Spleen (tissue), 11 donors: ENCODE data around the gene SSR3. TPM values are rescaled to one million over a fixed set of nuclear protein-coding genes. Genes with fewer than 3 reads are reported as not detected.

Source experiments
- DNase-seq: peaks from one replicate; pipeline ENCODE4 v3.0.0-alpha.2; 2020
- H3K27ac ChIP-seq, 8 donors: fragments of 200-600 bp; sonication (generic) in 7 of 8; 1 replicate in 4 of 8; 2 replicates in 4 of 8; pipeline versions ENCODE4 v1.5.0 to v1.8.0; 2016 to 2021; ENCODE audit warnings: inconsistent platforms in 4 of 8, mild to moderate bottlenecking in 4 of 8, moderate library complexity in 1 of 8
- H3K27me3 ChIP-seq, 7 donors: fragments of 200-600 bp; sonication (generic) in 6 of 7; replicated peaks in 1 of 7; 1 replicate in 4 of 7; 2 replicates in 3 of 7; pipeline versions ENCODE4 v1.5.0 to v1.8.0; 2016 to 2021; ENCODE audit warnings: inconsistent platforms in 3 of 7, mild to moderate bottlenecking in 1 of 7
- H3K36me3 ChIP-seq, 6 donors: fragments of 200-600 bp; sonication (generic) in 5 of 6; 1 replicate in 4 of 6; 2 replicates in 2 of 6; pipeline versions ENCODE4 v1.5.0 to v1.8.0; 2016 to 2021; ENCODE audit warnings: inconsistent platforms in 2 of 6
- H3K4me1 ChIP-seq, 6 donors: fragments of 200-600 bp; sonication (generic) in 5 of 6; 1 replicate in 3 of 6; 2 replicates in 3 of 6; pipeline versions ENCODE4 v1.5.0 to v1.8.0; 2016 to 2021; ENCODE audit warnings: inconsistent platforms in 3 of 6
- H3K4me3 ChIP-seq, 8 donors: fragments of 200-600 bp; sonication (generic) in 7 of 8; 1 replicate in 4 of 8; 2 replicates in 4 of 8; pipeline versions ENCODE4 v1.5.0 to v1.8.0; 2016 to 2021; ENCODE audit warnings: inconsistent platforms in 4 of 8, mild to moderate bottlenecking in 4 of 8, moderate library complexity in 2 of 8
- H3K9me3 ChIP-seq, 8 donors: fragments of 200-600 bp; sonication (generic) in 7 of 8; 1 replicate in 4 of 8; 2 replicates in 4 of 8; pipeline versions ENCODE4 v1.5.0 to v1.8.0; 2016 to 2021; ENCODE audit warnings: inconsistent platforms in 4 of 8
- POLR2A ChIP-seq, 3 donors: fragments of 450-650 bp; IDR thresholded peaks; one replicate each; pipeline ENCODE4 v1.5.1; 2017; ENCODE audit warnings: antibody characterized with exemption in 3 of 3, mild to moderate bottlenecking in 1 of 3
- POLR2AphosphoS5 ChIP-seq, 3 donors: sonication (generic); formaldehyde crosslinking; IDR thresholded peaks; one replicate each; pipeline ENCODE4 v1.5.1; 2017; ENCODE audit warnings: antibody characterized with exemption in 3 of 3
- WGBS, 5 donors: extraction: QIAGEN DNeasy Blood & Tissue Kit in 3 of 5; methylation state at CpG; one replicate each; pipeline versions ENCODE4 v1.1.5 to v1.1.7; 2013 to 2018; 5-methylcytosine and 5-hydroxymethylcytosine counted together
- intact Hi-C: fragments of 100-400 bp; cut with DNase I; formaldehyde crosslinking; loops from one replicate; pipeline ENCODE4 v1.15.0; 2023; ENCODE audit warnings: low total_unique reads
- polyA plus RNA-seq, 3 donors: library from polyadenylated mRNA; stranded (reverse); fragments of 200-250 nt; gene quantifications; one replicate each; pipeline ENCODE4 v1.2.1, GENCODE V29; 2013
- total RNA-seq, 7 donors: library from RNA; depleted of rRNA in 3 of 7; stranded (reverse); fragments of >200 nt in 3 of 7; fragmentation: NEBNext Ultra II Directional in 4 of 7; extraction: Animal tissue kit (Norgen Biotek cat#: 25700) in 4 of 7; gene quantifications; one replicate each; pipeline versions ENCODE4 v1.1.0 to v1.2.1, GENCODE V29; 2016 to 2021
- TF ChIP-seq, protein P1 (sequence below), 11 experiments: fragments of 200-600 bp in 7 of 11; fragments of 450-650 bp in 4 of 11; sonication (generic) in 4 of 11; IDR thresholded peaks in 8 of 11; conservative IDR thresholded peaks in 3 of 11; 1 replicate in 7 of 11; 2 replicates in 4 of 11; pipeline versions ENCODE4 v1.4.0 to v1.8.0; 2016 to 2021; ENCODE audit warnings: antibody characterized with exemption in 11 of 11, inconsistent platforms in 4 of 11, mild to moderate bottlenecking in 1 of 11
- donor health status: healthy with polysubstance abuse.
- donor health status: DM: no; HTN: no; CAD: no; lungs with moderate emphysema.
- donor health status: DM: no; HTN: no; CAD: no.
- donor health status: Bipolar disorder and iron deficiency.
- donor health status: healthy.
- donor health status: DM: no; HTN: no; CAD: no.
- donor health status: DM: yes; HTN: yes; CAD: no.

The SSR3 gene
- total and polyA plus RNA-seq, 10 donors = 36.6 to 123 (median 96.7) TPM

DNA sequence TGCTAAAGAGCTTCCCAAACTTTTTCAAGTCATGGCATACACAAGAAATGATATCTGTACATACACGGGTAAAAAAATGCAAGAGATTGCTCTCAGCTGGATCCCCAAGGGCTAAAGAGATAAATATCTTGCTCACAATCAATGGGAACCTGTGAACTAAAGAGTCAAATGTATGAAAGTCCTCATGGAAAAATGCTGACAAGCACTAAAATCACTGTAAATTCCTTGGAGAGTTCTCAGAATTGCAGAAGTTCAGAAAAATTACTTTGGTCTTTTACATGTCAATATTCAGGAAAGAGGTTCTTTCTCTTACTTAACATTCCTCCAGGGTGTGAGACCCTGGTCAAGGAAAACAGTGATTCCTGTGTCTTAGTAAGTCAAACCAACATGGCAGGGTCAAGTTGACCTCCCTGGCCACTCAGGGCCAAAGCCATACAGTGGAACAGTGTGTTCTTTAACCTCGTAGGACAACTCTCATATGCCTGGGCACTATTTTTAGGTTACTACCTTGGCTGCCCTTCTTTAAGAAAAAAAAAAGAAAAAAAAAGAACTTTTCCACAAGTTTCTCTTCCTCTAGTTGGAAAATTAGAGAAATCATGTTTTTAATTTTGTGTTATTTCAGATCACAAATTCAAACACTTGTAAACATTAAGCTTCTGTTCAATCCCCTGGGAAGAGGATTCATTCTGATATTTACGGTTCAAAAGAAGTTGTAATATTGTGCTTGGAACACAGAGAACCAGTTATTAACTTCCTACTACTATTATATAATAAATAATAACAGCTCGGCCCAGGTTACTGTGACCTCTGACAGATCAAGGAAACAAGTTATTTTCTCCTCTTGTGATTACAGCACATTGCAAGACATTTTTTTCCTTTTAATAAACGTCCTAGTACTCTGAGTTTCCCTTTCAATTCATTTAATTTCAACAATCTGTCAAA, 12.5 kb downstream of the SSR3 start:
- Histone ChIP-seq H3K4me3 (no peak overlapping the region), H3K9me3 (no peaks in the 10 kb centered on the region), H3K4me1 (peaks cover 0 to 43% (median 3%) of the 10 kb centered on the region in 6 donors), H3K36me3 (peaks cover 0 to 100% (median 61%) of the 10 kb centered on the region in 6 donors), H3K27me3 (no peaks in the 10 kb centered on the region), H3K27ac (peak overlapping the region in 5 of 8 donors; percentile 1 to 24 (median 16))
- no peak for TF ChIP-seq POLR2AphosphoS5 (IDR thresholded peaks at IDR 0.05)
- TF ChIP-seq, protein P1, sequence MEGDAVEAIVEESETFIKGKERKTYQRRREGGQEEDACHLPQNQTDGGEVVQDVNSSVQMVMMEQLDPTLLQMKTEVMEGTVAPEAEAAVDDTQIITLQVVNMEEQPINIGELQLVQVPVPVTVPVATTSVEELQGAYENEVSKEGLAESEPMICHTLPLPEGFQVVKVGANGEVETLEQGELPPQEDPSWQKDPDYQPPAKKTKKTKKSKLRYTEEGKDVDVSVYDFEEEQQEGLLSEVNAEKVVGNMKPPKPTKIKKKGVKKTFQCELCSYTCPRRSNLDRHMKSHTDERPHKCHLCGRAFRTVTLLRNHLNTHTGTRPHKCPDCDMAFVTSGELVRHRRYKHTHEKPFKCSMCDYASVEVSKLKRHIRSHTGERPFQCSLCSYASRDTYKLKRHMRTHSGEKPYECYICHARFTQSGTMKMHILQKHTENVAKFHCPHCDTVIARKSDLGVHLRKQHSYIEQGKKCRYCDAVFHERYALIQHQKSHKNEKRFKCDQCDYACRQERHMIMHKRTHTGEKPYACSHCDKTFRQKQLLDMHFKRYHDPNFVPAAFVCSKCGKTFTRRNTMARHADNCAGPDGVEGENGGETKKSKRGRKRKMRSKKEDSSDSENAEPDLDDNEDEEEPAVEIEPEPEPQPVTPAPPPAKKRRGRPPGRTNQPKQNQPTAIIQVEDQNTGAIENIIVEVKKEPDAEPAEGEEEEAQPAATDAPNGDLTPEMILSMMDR (IDR thresholded peaks at IDR 0.05 in 8 of 11, conservative IDR thresholded peaks at IDR 0.05 in 3 of 11) = no peak
- no peak for TF ChIP-seq POLR2A (IDR thresholded peaks at IDR 0.05)
- WGBS, 5 donors = 66 to 82% (median 73%) methylated on average over 5 of the region's 5 CpGs
- intact Hi-C loops = no loop called here
- no peak for DNase-seq

DNA sequence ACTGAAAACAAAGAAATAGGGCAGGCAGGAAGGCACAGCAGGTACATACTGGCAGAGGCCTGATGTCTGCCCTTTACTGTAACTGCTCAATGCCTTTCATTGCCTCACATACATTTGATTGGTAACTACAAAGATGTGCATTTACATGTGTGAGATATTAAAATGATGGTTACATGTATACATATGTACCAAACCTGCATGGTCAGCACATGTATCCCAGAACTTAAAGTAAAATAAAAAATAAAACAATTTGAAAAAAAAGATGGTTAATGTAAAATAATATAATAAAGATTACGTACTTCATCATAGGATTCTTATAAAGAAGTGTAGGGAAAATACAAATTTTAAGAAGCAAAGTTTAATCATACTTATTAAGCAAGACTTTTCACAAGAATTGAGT, 15.1 kb downstream of the SSR3 start:
- Histone ChIP-seq H3K4me3 (no peak overlapping the region), H3K4me1 (peaks cover 0 to 21% (median 2%) of the 10 kb centered on the region in 6 donors), H3K27me3 (no peaks in the 10 kb centered on the region), H3K27ac (no peak overlapping the region), H3K9me3 (no peaks in the 10 kb centered on the region), H3K36me3 (peaks cover 0 to 79% (median 41%) of the 10 kb centered on the region in 6 donors)
- 96 to 100% (median 97%) methylated on average over 1 of the region's 1 CpG for WGBS, 5 donors
- DNase-seq = no peak
- intact Hi-C loops = no loop called here
- TF ChIP-seq POLR2A (IDR thresholded peaks at IDR 0.05) (no peak), POLR2AphosphoS5 (IDR thresholded peaks at IDR 0.05) (no peak)
- TF ChIP-seq, protein P1 (IDR thresholded peaks at IDR 0.05 in 8 of 11, conservative IDR thresholded peaks at IDR 0.05 in 3 of 11) = no peak

DNA sequence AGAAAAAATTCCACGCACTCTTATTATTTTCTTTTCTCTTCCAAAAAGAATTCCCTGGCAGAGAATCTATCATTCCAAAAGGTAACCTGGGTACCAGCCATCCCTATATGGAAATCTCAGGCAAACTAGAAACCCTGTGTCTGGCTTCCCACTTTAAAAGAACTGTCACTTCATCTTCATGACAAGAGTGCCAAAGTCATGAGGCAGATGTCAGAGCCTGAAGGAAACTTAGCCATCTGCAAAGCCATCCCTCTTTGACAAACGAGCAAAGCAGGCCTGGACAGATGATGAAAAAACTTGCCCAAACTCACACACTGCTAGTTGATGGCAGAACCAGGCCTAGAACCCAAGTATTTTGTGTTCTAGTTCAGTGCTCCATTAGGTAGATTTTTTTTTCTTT, 15.9 kb downstream of the SSR3 start:
- TF ChIP-seq POLR2A (IDR thresholded peaks at IDR 0.05) (no peak), POLR2AphosphoS5 (IDR thresholded peaks at IDR 0.05) (no peak)
- TF ChIP-seq, protein P1 (IDR thresholded peaks at IDR 0.05 in 8 of 11, conservative IDR thresholded peaks at IDR 0.05 in 3 of 11) = no peak
- no peaks in the 10 kb centered on the region for H3K27me3 ChIP-seq
- no peaks in the 10 kb centered on the region for H3K9me3 ChIP-seq
- no peak overlapping the region for H3K4me3 ChIP-seq
- WGBS, 5 donors = 86 to 91% (median 89%) methylated on average over 2 of the region's 2 CpGs
- intact Hi-C loops = no loop called here
- H3K27ac ChIP-seq = no peak overlapping the region
- H3K4me1 ChIP-seq = peaks cover 0 to 21% (median 2%) of the 10 kb centered on the region in 6 donors
- DNase-seq = no peak
- peaks cover 0 to 72% (median 35%) of the 10 kb centered on the region in 6 donors for H3K36me3 ChIP-seq
